ENCODE data around the gene GPC6. TPM values are rescaled to one million over a fixed set of nuclear protein-coding genes. Genes with fewer than 3 reads are reported as not detected.

The GPC6 gene
- total RNA-seq, 4 donors from 2014 or later = 2.7 to 5.7 (median 4.4) TPM

DNA sequence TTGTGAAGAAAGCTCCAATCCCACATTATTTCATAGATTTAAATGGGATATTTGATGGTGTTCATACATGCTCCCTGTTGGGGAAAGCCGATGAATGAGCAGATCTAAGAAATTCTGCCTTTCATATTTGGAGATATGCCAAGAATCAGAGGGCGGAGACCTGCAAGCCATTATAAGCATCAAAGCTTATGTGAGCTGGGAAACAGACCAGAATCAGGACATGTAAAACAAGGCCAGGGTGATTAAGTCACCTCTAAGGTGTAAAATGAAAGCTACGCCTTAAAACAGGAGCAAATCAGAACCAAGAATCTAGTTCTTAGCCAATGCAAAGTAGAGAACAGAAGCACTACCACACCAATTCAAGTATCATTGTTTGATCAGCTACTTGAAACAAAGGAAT lies 860.5 kb downstream of the GPC6 start:
- 51% methylated on average over 3 of the region's 3 CpGs for WGBS
- TF ChIP-seq POLR2AphosphoS5 (IDR thresholded peaks at IDR 0.05) (no peak), POLR2A (IDR thresholded peaks at IDR 0.05) (no peak), EP300 (IDR thresholded peaks at IDR 0.05) (no peak)
- TF ChIP-seq, protein P1, sequence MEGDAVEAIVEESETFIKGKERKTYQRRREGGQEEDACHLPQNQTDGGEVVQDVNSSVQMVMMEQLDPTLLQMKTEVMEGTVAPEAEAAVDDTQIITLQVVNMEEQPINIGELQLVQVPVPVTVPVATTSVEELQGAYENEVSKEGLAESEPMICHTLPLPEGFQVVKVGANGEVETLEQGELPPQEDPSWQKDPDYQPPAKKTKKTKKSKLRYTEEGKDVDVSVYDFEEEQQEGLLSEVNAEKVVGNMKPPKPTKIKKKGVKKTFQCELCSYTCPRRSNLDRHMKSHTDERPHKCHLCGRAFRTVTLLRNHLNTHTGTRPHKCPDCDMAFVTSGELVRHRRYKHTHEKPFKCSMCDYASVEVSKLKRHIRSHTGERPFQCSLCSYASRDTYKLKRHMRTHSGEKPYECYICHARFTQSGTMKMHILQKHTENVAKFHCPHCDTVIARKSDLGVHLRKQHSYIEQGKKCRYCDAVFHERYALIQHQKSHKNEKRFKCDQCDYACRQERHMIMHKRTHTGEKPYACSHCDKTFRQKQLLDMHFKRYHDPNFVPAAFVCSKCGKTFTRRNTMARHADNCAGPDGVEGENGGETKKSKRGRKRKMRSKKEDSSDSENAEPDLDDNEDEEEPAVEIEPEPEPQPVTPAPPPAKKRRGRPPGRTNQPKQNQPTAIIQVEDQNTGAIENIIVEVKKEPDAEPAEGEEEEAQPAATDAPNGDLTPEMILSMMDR (IDR thresholded peaks at IDR 0.05) = no peak
- Histone ChIP-seq H3K36me3 (no peaks in the 10 kb centered on the region), H3K4me1 (no peaks in the 10 kb centered on the region), H3K27ac (no peak overlapping the region), H3K9me3 (no peaks in the 10 kb centered on the region), H3K4me3 (no peak overlapping the region), H3K27me3 (no peaks in the 10 kb centered on the region)
- no peak for DNase-seq (ENCODE audit: low spot score in 2 of 2)

DNA sequence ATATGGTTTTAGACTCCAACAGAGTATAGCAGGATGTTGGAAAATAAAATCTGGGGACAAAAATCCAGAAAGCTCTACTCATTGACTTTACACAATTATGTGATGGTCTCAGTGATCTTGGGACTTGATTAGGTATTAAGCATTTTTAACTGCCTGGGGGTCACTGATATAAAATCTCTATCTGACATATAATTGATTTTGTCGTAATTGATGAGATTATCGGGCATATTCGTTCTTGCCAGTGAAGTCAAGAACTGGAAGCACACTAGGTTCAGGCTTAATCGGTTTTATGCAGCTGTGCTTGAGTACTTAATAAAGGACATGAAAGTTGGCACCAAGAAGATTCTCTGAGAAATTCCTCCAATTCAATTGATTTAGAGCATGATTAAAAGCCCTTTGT lies 862.1 kb downstream of the GPC6 start:
- H3K27ac ChIP-seq = no peak overlapping the region
- H3K27me3 ChIP-seq = no peaks in the 10 kb centered on the region
- no peaks in the 10 kb centered on the region for H3K36me3 ChIP-seq
- no peak for DNase-seq (ENCODE audit: low spot score in 2 of 2)
- no peaks in the 10 kb centered on the region for H3K4me1 ChIP-seq
- no peak overlapping the region for H3K4me3 ChIP-seq
- no peaks in the 10 kb centered on the region for H3K9me3 ChIP-seq
- TF ChIP-seq, protein P1 (IDR thresholded peaks at IDR 0.05) = no peak
- no peak for TF ChIP-seq POLR2A (IDR thresholded peaks at IDR 0.05)
- TF ChIP-seq POLR2AphosphoS5 (IDR thresholded peaks at IDR 0.05) = no peak
- no peak for TF ChIP-seq EP300 (IDR thresholded peaks at IDR 0.05)
- 35% methylated on average over 4 of the region's 4 CpGs for WGBS

DNA sequence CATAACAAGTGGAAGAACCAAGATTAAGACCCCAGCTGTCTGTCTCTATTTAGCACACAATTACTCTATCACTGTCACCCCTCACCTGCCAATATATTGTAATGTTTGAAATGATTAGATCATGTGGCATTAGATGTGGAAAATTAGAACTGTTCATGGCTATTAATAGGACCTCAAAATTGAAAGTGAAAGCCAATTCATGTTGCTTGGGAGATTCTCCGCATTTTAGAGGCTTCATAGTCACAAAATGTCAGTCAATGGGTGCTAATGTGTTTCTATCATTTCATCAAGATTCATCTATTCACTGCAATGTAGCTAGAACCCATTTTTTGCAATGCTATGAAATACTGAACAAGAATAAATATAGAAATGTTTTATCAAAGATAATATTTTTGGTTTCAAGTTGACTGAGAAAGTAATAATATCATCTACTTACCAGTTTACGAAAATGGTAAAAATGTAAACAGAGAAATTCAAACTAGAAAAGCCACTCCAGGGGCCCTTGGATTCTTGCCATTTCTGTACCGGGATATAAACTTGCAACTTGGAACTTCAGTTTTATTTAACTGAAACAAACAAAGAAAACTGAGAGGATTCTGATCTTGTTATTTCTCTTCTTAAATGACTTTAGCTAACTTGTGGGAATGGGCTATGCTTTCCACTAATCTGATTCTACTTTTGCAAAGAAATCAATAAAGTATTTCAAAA lies 864.3 kb downstream of the GPC6 start:
- Histone ChIP-seq H3K9me3 (no peaks in the 10 kb centered on the region), H3K36me3 (no peaks in the 10 kb centered on the region), H3K4me1 (no peaks in the 10 kb centered on the region), H3K27ac (no peak overlapping the region), H3K4me3 (no peak overlapping the region), H3K27me3 (no peaks in the 10 kb centered on the region)
- 44% methylated on average over 3 of the region's 3 CpGs for WGBS
- TF ChIP-seq POLR2AphosphoS5 (IDR thresholded peaks at IDR 0.05) (no peak), POLR2A (IDR thresholded peaks at IDR 0.05) (no peak), EP300 (IDR thresholded peaks at IDR 0.05) (no peak)
- TF ChIP-seq, protein P1 (IDR thresholded peaks at IDR 0.05) = no peak
- no peak for DNase-seq (ENCODE audit: low spot score in 2 of 2)

DNA sequence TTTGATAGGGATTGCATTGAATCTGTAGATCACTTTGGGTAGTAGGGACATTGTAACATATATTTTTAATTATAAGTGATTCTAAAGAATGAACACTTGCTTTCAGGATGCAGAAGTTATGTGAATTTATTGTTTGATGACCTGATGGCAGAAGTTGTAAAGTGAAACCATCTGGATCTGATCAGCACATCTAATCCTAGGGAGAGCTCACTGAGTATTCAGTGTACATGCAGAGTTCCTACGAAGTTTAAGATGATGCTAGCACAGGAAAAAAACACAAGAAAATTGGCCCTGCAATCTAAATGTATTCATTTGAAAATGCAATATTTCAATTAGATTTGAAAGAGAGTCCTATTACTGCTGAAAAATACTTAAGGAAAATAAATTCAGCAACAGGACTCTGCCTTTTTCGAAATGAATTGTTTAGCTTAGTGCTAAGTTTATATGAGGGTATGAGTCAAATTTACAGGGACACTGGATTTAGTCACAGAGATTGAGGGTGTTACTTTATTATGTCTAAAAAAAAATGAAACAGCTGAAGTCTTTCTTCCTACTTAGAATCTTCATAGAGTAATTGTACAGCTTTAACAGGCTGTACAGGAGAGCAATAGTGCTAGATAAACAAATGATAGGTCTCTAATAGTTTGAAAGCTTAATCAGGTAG lies 867.2 kb downstream of the GPC6 start:
- DNase-seq (ENCODE audit: low spot score in 2 of 2) = no peak
- H3K27ac ChIP-seq = no peak overlapping the region
- no peaks in the 10 kb centered on the region for H3K4me1 ChIP-seq
- WGBS = 67% methylated on average over 2 of the region's 2 CpGs
- H3K4me3 ChIP-seq = no peak overlapping the region
- no peaks in the 10 kb centered on the region for H3K9me3 ChIP-seq
- TF ChIP-seq, protein P1 (IDR thresholded peaks at IDR 0.05) = no peak
- TF ChIP-seq POLR2A (IDR thresholded peaks at IDR 0.05) (no peak), EP300 (IDR thresholded peaks at IDR 0.05) (no peak), POLR2AphosphoS5 (IDR thresholded peaks at IDR 0.05) (no peak)
- no peaks in the 10 kb centered on the region for H3K27me3 ChIP-seq
- no peaks in the 10 kb centered on the region for H3K36me3 ChIP-seq

DNA sequence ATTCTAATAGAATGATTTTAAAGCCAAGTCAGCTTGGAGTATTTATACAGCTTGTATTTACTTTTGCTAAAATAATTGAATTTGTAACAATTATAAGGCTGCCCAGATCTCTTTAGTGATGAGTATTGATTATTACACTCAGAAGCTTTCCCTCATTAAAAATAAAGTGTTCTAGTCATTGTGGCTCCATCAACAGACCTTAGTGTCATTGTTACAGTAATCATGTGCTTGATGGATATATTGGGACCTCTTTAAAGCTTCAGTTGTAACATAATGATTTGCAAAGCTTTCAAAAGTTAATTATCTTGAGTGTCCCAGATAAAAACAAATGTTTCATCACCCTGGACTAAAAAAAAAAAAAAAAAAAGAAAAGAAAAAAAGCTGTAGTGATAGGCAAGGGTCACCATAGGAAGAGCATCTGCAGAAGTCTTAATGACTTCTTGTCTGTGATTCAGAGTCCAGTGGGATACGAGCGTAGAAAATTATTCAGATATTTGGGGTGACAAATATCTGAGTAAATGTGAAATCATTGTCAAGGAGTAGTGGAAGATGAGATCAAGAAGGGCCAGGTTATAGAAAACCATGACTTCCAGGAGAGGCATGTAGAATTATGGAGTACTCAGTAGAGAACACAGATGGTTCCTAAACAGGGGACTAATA lies 883.2 kb downstream of the GPC6 start:
- Histone ChIP-seq H3K9me3 (no peaks in the 10 kb centered on the region), H3K4me1 (no peaks in the 10 kb centered on the region), H3K36me3 (no peaks in the 10 kb centered on the region), H3K27ac (no peak overlapping the region), H3K4me3 (no peak overlapping the region), H3K27me3 (no peaks in the 10 kb centered on the region)
- WGBS = 99% methylated on average over 2 of the region's 2 CpGs
- no peak for DNase-seq (ENCODE audit: low spot score in 2 of 2)
- TF ChIP-seq, protein P1 (IDR thresholded peaks at IDR 0.05) = no peak
- TF ChIP-seq POLR2AphosphoS5 (IDR thresholded peaks at IDR 0.05) = no peak
- TF ChIP-seq EP300 (IDR thresholded peaks at IDR 0.05) = no peak
- no peak for TF ChIP-seq POLR2A (IDR thresholded peaks at IDR 0.05)

All from suprapubic skin (tissue), 4 donors.